HCT116 (cell line): ENCODE measurements around the gene ACER3. TPM values are rescaled to one million over a fixed set of nuclear protein-coding genes. Genes with fewer than 3 reads are reported as not detected.

Source experiments
- ATAC-seq: fragments of 200-7000 bp; cut with Tn5 transposase; 2 replicates; pipeline ENCODE4 v1.9.1; 2020; ENCODE audit warnings: mild to moderate bottlenecking, moderate library complexity
- BruUV-seq: library from RNA; stranded (reverse); fragments of 400-500 nt; replicated peaks from 2 replicates; lab custom pipeline; 2021; lab: Mats Ljungman, UMichigan
- CTCF ChIA-PET: fragments of 300-600 bp; sonication (Branson Sonifier 250); formaldehyde crosslinking; loops from one replicate; lab custom pipeline; 2021; ENCODE audit warnings: antibody characterized with exemption; lab: Charles Lee
- POLR2A ChIA-PET: fragments of 300-600, 350-600 bp; sonication (Branson Sonifier 250); formaldehyde crosslinking; loops from one replicate; lab custom pipeline; 2021; ENCODE audit warnings: antibody characterized with exemption; lab: Charles Lee
- RAD21 ChIA-PET, 2 experiments: fragments of 300-600 bp; sonication (Branson Sonifier 250); formaldehyde crosslinking; loops; one replicate each; lab custom pipeline; 2023; ENCODE audit warnings: low total read pairs in 2 of 2; ENCODE audit not compliant: uncharacterized antibody in 2 of 2, unreplicated experiment in 2 of 2, low non-redundant PET in 1 of 2; lab: Charles Lee
- DNase-seq: peaks from one replicate; pipeline ENCODE4 v3.0.0-alpha.2; 2010; ENCODE audit warnings: low read depth, low spot score
- H2AFZ ChIP-seq: fragments of 200-600 bp; shearing (Covaris generic), sonication (generic); 2 replicates; pipeline ENCODE4 v1.6.1; 2017; ENCODE audit warnings: low read depth, mixed run types, mixed read lengths, antibody characterized with exemption, low read length; ENCODE audit not compliant: poor library complexity, severe bottlenecking
- H3K27ac ChIP-seq: 2 replicates; pipeline ENCODE4 v1.5.1; 2012; ENCODE audit warnings: low read depth, low read length
- H3K27me3 ChIP-seq: fragments of 200-600 bp; sonication (generic); 2 replicates; pipeline ENCODE4 v1.6.1; 2016; ENCODE audit warnings: mixed run types, low read length, mixed read lengths; ENCODE audit not compliant: insufficient read depth
- H3K36me3 ChIP-seq, 2 experiments: fragments of 200-500 bp in 1 of 2; fragments of 200-600 bp in 1 of 2; sonication (Bioruptor generic) in 1 of 2; sonication (generic) in 1 of 2; 2 replicates each; pipeline versions ENCODE4 v1.5.1 to v1.6.1; 2014 to 2016; ENCODE audit warnings: low read length in 2 of 2, inconsistent platforms in 1 of 2, mixed read lengths in 1 of 2, mixed run types in 1 of 2; ENCODE audit not compliant: insufficient read depth in 2 of 2, control insufficient read depth in 1 of 2
- H3K4me1 ChIP-seq, 2 experiments: fragments of 200-600 bp in 1 of 2; sonication (generic) in 1 of 2; 2 replicates each; pipeline versions ENCODE4 v1.5.1 to v1.6.1; 2012 to 2017; ENCODE audit warnings: low read length in 2 of 2, inconsistent platforms in 1 of 2, mild to moderate bottlenecking in 1 of 2, mixed read lengths in 1 of 2, mixed run types in 1 of 2, moderate library complexity in 1 of 2; ENCODE audit not compliant: insufficient read depth in 2 of 2, control insufficient read depth in 1 of 2
- H3K4me2 ChIP-seq: fragments of 200-600 bp; sonication (generic); 2 replicates; pipeline ENCODE4 v1.6.1; 2017; ENCODE audit warnings: mixed run types, low read length, mixed read lengths
- H3K4me3 ChIP-seq, 2 experiments: fragments of 200-600 bp in 1 of 2; sonication (generic) in 1 of 2; replicated peaks in 1 of 2; 2 replicates each; pipeline ENCODE4 v1.5.1; 2011 to 2016; ENCODE audit warnings: low read length in 2 of 2, control low read depth in 1 of 2, low read depth in 1 of 2, mild to moderate bottlenecking in 1 of 2, mixed read lengths in 1 of 2, mixed run types in 1 of 2
- H3K79me2 ChIP-seq: fragments of 200-600 bp; sonication (generic); 2 replicates; pipeline ENCODE4 v1.6.1; 2017; ENCODE audit warnings: mild to moderate bottlenecking, mixed run types, low read length, moderate library complexity, mixed read lengths; ENCODE audit not compliant: insufficient read depth
- H3K9ac ChIP-seq: fragments of 200-600 bp; sonication (generic); 2 replicates; pipeline ENCODE4 v1.6.1; 2016; ENCODE audit warnings: low read length, mixed read lengths
- H3K9me2 ChIP-seq: fragments of 200-600 bp; sonication (generic), shearing (Covaris generic); 2 replicates; pipeline ENCODE4 v1.6.1; 2017; ENCODE audit warnings: mixed run types, mild to moderate bottlenecking, moderate library complexity; ENCODE audit not compliant: insufficient read depth
- H3K9me3 ChIP-seq, 2 experiments: fragments of 200-500 bp in 1 of 2; fragments of 200-600 bp in 1 of 2; sonication (Bioruptor generic) in 1 of 2; sonication (generic) in 1 of 2; 2 replicates each; pipeline ENCODE4 v1.6.1; 2014 to 2017; ENCODE audit warnings: low read length in 2 of 2, mixed read lengths in 2 of 2, inconsistent platforms in 1 of 2, low read depth in 1 of 2, mild to moderate bottlenecking in 1 of 2, mixed run types in 1 of 2, moderate library complexity in 1 of 2; ENCODE audit not compliant: control insufficient read depth in 1 of 2, insufficient read depth in 1 of 2
- H4K20me1 ChIP-seq: fragments of 200-600 bp; sonication (generic), shearing (Covaris generic); 2 replicates; pipeline ENCODE4 v1.6.1; 2017; ENCODE audit warnings: mixed run types, mild to moderate bottlenecking, moderate library complexity; ENCODE audit not compliant: insufficient read depth
- ATF3 ChIP-seq: IDR thresholded peaks from 2 replicates; pipeline ENCODE4 v1.6.1; 2012
- CEBPB ChIP-seq: IDR thresholded peaks from 2 replicates; pipeline ENCODE4 v1.6.1; 2012; ENCODE audit warnings: low read depth
- ELF1 ChIP-seq: IDR thresholded peaks from 2 replicates; pipeline ENCODE4 v1.6.1; 2012; ENCODE audit warnings: low read depth, borderline replicate concordance
- EZH2 ChIP-seq: fragments of 200-600 bp; sonication (generic); IDR thresholded peaks from 2 replicates; pipeline ENCODE4 v1.6.1; 2017; ENCODE audit warnings: antibody characterized with exemption, mixed run types
- EZH2phosphoT487 ChIP-seq: fragments of 200-600 bp; IDR thresholded peaks from 2 replicates; pipeline ENCODE4 v1.6.1; 2018; ENCODE audit warnings: antibody characterized with exemption, borderline replicate concordance
- FOSL1 ChIP-seq: IDR thresholded peaks from 2 replicates; pipeline ENCODE4 v1.6.1; 2012; ENCODE audit warnings: low read depth
- JUND ChIP-seq: IDR thresholded peaks from 2 replicates; pipeline ENCODE4 v1.6.1; 2012
- MAX ChIP-seq: IDR thresholded peaks from 2 replicates; pipeline ENCODE4 v1.6.1; 2012
- POLR2A ChIP-seq: IDR thresholded peaks from 2 replicates; pipeline ENCODE4 v1.7.0; 2011; ENCODE audit warnings: borderline replicate concordance; ENCODE audit not compliant: insufficient read depth, insufficient read length; ENCODE audit errors: extremely low read depth
- POLR2AphosphoS5 ChIP-seq: IDR thresholded peaks from 2 replicates; pipeline ENCODE4 v1.6.1; 2011; ENCODE audit warnings: mild to moderate bottlenecking, low read depth, low read length, moderate library complexity
- RAD21 ChIP-seq: IDR thresholded peaks from 2 replicates; pipeline ENCODE4 v1.6.1; 2012; ENCODE audit warnings: low read depth, mild to moderate bottlenecking
- SIN3A ChIP-seq: IDR thresholded peaks from 2 replicates; pipeline ENCODE4 v1.6.1; 2012; ENCODE audit warnings: low read depth
- ZBTB33 ChIP-seq: IDR thresholded peaks from 2 replicates; pipeline ENCODE4 v1.6.1; 2011; ENCODE audit warnings: mild to moderate bottlenecking, low read length, moderate library complexity; ENCODE audit not compliant: insufficient replicate concordance; ENCODE audit errors: extremely low read depth
- ZFX ChIP-seq: fragments of 450-650 bp; IDR thresholded peaks from 2 replicates; pipeline ENCODE4 v1.6.1; 2017
- ZNF274 ChIP-seq: fragments of 200-500 bp; sonication (Bioruptor generic); IDR thresholded peaks from 2 replicates; pipeline ENCODE4 v1.6.1; 2014; ENCODE audit warnings: mild to moderate bottlenecking, low read depth, low read length, inconsistent platforms
- intact Hi-C: fragments of 100-400 bp; cut with micrococcal nuclease; formaldehyde crosslinking; loops from 2 replicates; pipeline ENCODE4 v1.10.0; 2022
- total RNA-seq: library from RNA; stranded (reverse); gene quantifications from one replicate; pipeline ENCODE4 v1.2.1, GENCODE V29; 2021; ENCODE audit not compliant: unreplicated experiment
- TF ChIP-seq, protein P1 (sequence below), 3 experiments: fragments of 200-600 bp in 1 of 3; sonication (generic) in 1 of 3; IDR thresholded peaks in 2 of 3; conservative IDR thresholded peaks in 1 of 3; 2 replicates each; pipeline ENCODE4 v1.5.1; 2012 to 2017; ENCODE audit warnings: low read depth in 2 of 3, low read length in 2 of 3, antibody characterized with exemption in 1 of 3, borderline replicate concordance in 1 of 3, control low read depth in 1 of 3, mild to moderate bottlenecking in 1 of 3, mixed read lengths in 1 of 3, mixed run types in 1 of 3, moderate library complexity in 1 of 3; ENCODE audit not compliant: insufficient read depth in 1 of 3

Gene ACER3
- total RNA-seq, 1 experiment from 2014 or later = 19.1 TPM

DNA sequence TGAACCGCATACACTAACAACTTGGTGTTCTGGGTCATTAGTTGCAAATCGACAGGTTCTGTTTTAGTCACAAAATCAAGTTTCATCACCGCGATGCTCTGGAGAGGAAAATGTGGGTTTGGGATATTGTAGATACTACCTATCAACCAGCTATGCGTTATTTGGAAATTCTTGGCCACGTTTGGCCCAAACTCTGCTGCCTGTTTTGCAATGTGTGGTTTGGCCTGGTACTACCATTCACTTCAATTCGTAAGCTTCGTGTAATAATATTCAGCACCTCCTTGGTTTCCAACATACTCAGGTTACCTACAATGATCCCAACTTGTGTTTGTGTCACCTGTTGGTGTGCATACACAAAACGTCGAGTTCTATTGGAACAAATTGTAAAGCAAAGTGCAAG lies 16.2 kb upstream of the ACER3 start:
- TF ChIP-seq ZNF274 = no peak
- no peak for TF ChIP-seq CEBPB
- no peak for TF ChIP-seq ZBTB33
- TF ChIP-seq ELF1 = no peak
- TF ChIP-seq, protein P1, sequence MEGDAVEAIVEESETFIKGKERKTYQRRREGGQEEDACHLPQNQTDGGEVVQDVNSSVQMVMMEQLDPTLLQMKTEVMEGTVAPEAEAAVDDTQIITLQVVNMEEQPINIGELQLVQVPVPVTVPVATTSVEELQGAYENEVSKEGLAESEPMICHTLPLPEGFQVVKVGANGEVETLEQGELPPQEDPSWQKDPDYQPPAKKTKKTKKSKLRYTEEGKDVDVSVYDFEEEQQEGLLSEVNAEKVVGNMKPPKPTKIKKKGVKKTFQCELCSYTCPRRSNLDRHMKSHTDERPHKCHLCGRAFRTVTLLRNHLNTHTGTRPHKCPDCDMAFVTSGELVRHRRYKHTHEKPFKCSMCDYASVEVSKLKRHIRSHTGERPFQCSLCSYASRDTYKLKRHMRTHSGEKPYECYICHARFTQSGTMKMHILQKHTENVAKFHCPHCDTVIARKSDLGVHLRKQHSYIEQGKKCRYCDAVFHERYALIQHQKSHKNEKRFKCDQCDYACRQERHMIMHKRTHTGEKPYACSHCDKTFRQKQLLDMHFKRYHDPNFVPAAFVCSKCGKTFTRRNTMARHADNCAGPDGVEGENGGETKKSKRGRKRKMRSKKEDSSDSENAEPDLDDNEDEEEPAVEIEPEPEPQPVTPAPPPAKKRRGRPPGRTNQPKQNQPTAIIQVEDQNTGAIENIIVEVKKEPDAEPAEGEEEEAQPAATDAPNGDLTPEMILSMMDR (IDR thresholded peaks at IDR 0.05 in 2 of 3, conservative IDR thresholded peaks at IDR 0.05 in 1 of 3; ENCODE audit: borderline replicate concordance in 1 of 3, insufficient read depth in 1 of 3, low read depth in 2 of 3, low read length in 2 of 3) = no peak
- no peak for TF ChIP-seq ATF3
- no peak for TF ChIP-seq POLR2AphosphoS5
- TF ChIP-seq POLR2A = no peak
- TF ChIP-seq FOSL1 = no peak
- TF ChIP-seq ZFX = no peak
- no peak for TF ChIP-seq EZH2phosphoT487
- no peak for TF ChIP-seq JUND
- no peak for TF ChIP-seq EZH2
- no peak for TF ChIP-seq RAD21
- no peak for TF ChIP-seq MAX
- no peak for TF ChIP-seq SIN3A
- CTCF ChIA-PET = no interaction called here
- BruUV-seq = no TSS peak
- Histone ChIP-seq H3K4me1 (peaks cover 0 to 10% of the 10 kb centered on the region in 2 experiments; a peak in 2 of 4 replicates), H3K36me3 (no peaks in the 10 kb centered on the region), H4K20me1 (no peaks in the 10 kb centered on the region), H3K9me2 (no peaks in the 10 kb centered on the region), H3K27me3 (no peaks in the 10 kb centered on the region), H3K4me2 (no peak overlapping the region), H3K9me3 (no peaks in the 10 kb centered on the region), H3K4me3 (no peak overlapping the region), H3K79me2 (no peaks in the 10 kb centered on the region), H3K27ac (no peak overlapping the region), H3K9ac (no peak overlapping the region), H2AFZ (no peak overlapping the region)
- no peak for ATAC-seq
- DNase-seq = no peak
- POLR2A ChIA-PET = no interaction called here
- intact Hi-C loops = no loop called here
- RAD21 ChIA-PET = no interaction called here
